Measurements from ENCODE around the gene XRCC1. TPM values are rescaled to one million over a fixed set of nuclear protein-coding genes. Genes with fewer than 3 reads are reported as not detected.
A peak's percentile ranks its signal among the peaks of the same experiment; 100 is the strongest.

The XRCC1 gene
- total RNA-seq, 2 experiments from 2014 or later: 29.4 to 32.4 TPM

- H3K27me3 Mint-ChIP-seq: no peaks in the 10 kb centered on the region
- DNase-seq: peak; percentile 95
- peak; percentile 56 for ATAC-seq
- no peaks in the 10 kb centered on the region for H3K9me3 Mint-ChIP-seq
- H3K4me1 Mint-ChIP-seq (ENCODE audit: low read depth): peaks cover 16% of the 10 kb centered on the region
- ChIA-PET POLR2A (interaction anchor here (0.7 to 1.2 kb wide), 12 partner anchors 22 to 247 kb away, joined by 3 to 6 read pairs (median 3); partner anchors contain the start of genes IRGQ, XRCC1 and ZNF576), CTCF (interaction anchor here (1.0 to 8.1 kb wide), 7 partner anchors 13 to 101 kb away, joined by 3 to 75 read pairs (median 9); partner anchors contain the start of genes IRGQ and ZNF576)
- peak within 1 kb of the TSS; percentile 82 for H3K4me3 Mint-ChIP-seq
- no peak for TF ChIP-seq CTCF (IDR thresholded peaks at IDR 0.05)
- intact Hi-C loops (cut with micrococcal nuclease): loop anchor here (10.0 kb wide), 1 partner anchor 62 kb away; the partner anchor contains the start of genes IRGQ and ZNF576
- H3K36me3 Mint-ChIP-seq (ENCODE audit: low read depth): peaks cover 8% of the 10 kb centered on the region
- H3K27ac Mint-ChIP-seq: peak within 1 kb of the TSS; percentile 94
Measured at GRCh38 chr19:43532962-43533545, 42.3 kb downstream of the XRCC1 start, which contains the start of gene ZNF575. ZNF575 (plus strand) TSS chr19:43533188; CDS start chr19:43534423, 1,235 bp downstream.

GRCh38 chr19:43532571-43532961 lies 42.8 kb downstream of the XRCC1 start:
- no peak for TF ChIP-seq CTCF (IDR thresholded peaks at IDR 0.05)
- POLR2A ChIA-PET: interaction anchor here (0.7 to 1.2 kb wide), 11 partner anchors 23 to 247 kb away, joined by 3 to 6 read pairs (median 3); partner anchors contain the start of genes IRGQ, XRCC1 and ZNF576
- peak; percentile 12 for ATAC-seq
- Mint-ChIP-seq H3K27ac (peak overlapping the region; percentile 85), H3K36me3 (ENCODE audit: low read depth) (peaks cover 6% of the 10 kb centered on the region), H3K27me3 (no peaks in the 10 kb centered on the region), H3K4me3 (peak overlapping the region; percentile 82), H3K4me1 (ENCODE audit: low read depth) (peaks cover 20% of the 10 kb centered on the region), H3K9me3 (no peaks in the 10 kb centered on the region)
- CTCF ChIA-PET: interaction anchor here (1.0 to 8.1 kb wide), 7 partner anchors 13 to 100 kb away, joined by 3 to 75 read pairs (median 9); partner anchors contain the start of genes IRGQ and ZNF576
- no peak for DNase-seq
- intact Hi-C loops (cut with micrococcal nuclease): loop anchor here (10.0 kb wide), 1 partner anchor 62 kb away; the partner anchor contains the start of genes IRGQ and ZNF576

GRCh38 chr19:43527860-43528622 lies 47.3 kb downstream of the XRCC1 start:
- Mint-ChIP-seq H3K36me3 (ENCODE audit: low read depth) (peaks cover 1% of the 10 kb centered on the region), H3K4me1 (ENCODE audit: low read depth) (peaks cover 30% of the 10 kb centered on the region), H3K4me3 (peak overlapping the region; percentile 43), H3K27ac (peak overlapping the region; percentile 61), H3K9me3 (no peaks in the 10 kb centered on the region), H3K27me3 (no peaks in the 10 kb centered on the region)
- TF ChIP-seq CTCF (IDR thresholded peaks at IDR 0.05): no peak
- ChIA-PET CTCF (interaction anchor here (1.2 to 3.2 kb wide), 5 partner anchors 8 to 81 kb away, joined by 4 to 18 read pairs (median 8); no protein-coding TSS in a partner anchor), POLR2A (interaction anchor here (0.6 to 2.0 kb wide), 4 partner anchors 48 to 88 kb away, joined by 3 to 6 read pairs (median 4); partner anchors contain the start of genes IRGQ and PINLYP)
- intact Hi-C loops (cut with micrococcal nuclease): no loop called here
- peak; percentile 8 for ATAC-seq
- DNase-seq: peak; percentile 29

- no peak for TF ChIP-seq CTCF (IDR thresholded peaks at IDR 0.05)
- peaks cover 1% of the 10 kb centered on the region for H3K36me3 Mint-ChIP-seq (ENCODE audit: low read depth)
- no peaks in the 10 kb centered on the region for H3K9me3 Mint-ChIP-seq
- ATAC-seq: peak; percentile 76
- no peaks in the 10 kb centered on the region for H3K27me3 Mint-ChIP-seq
- ChIA-PET CTCF (interaction anchor here (1.1 to 3.2 kb wide), 7 partner anchors 7 to 80 kb away, joined by 3 to 18 read pairs (median 7); no protein-coding TSS in a partner anchor), POLR2A (interaction anchor here (0.6 to 2.0 kb wide), 3 partner anchors 48 to 87 kb away, joined by 3 to 6 read pairs (median 4); partner anchors contain the start of gene PINLYP)
- peak; percentile 85 for DNase-seq
- H3K4me3 Mint-ChIP-seq: peak within 1 kb of the TSS; percentile 93
- peak within 1 kb of the TSS; percentile 97 for H3K27ac Mint-ChIP-seq
- peaks cover 25% of the 10 kb centered on the region for H3K4me1 Mint-ChIP-seq (ENCODE audit: low read depth)
- intact Hi-C loops (cut with micrococcal nuclease): no loop called here
Measured at GRCh38 chr19:43526884-43527859, 48.2 kb downstream of the XRCC1 start, which contains the start of gene ETHE1. ETHE1 (minus strand) TSS chr19:43527201; CDS start chr19:43527177, 24 bp downstream.

Measured in activated CD8-positive, alpha-beta T cell treated with anti-CD3 and anti-CD28 coated beads for 36 hours (primary cell).